Measurements from ENCODE around the gene SORCS2.

SORCS2 gene

GRCh38 chr4:7632341-7632740 lies 440.0 kb downstream of the SORCS2 start:
- no peak for TF ChIP-seq CTCF (IDR thresholded peaks at IDR 0.05; ENCODE audit: low read depth, low read length, missing control alignments)
- Histone ChIP-seq H3K27ac (no peak overlapping the region), H3K36me3 (replicated peaks) (no peaks in the 10 kb centered on the region), H3K27me3 (replicated peaks) (no peaks in the 10 kb centered on the region), H3K4me3 (ENCODE audit: low read depth, low read length) (no peak overlapping the region)
- no peak for DNase-seq
- in situ Hi-C loops (cut with HindIII; ENCODE audit: low pct_ligation_motif_present, low sequenced_read_pairs): no loop called here

- Histone ChIP-seq H3K4me3 (ENCODE audit: low read depth, low read length) (no peak overlapping the region), H3K27ac (no peak overlapping the region), H3K36me3 (replicated peaks) (no peaks in the 10 kb centered on the region), H3K27me3 (replicated peaks) (no peaks in the 10 kb centered on the region)
- no peak for DNase-seq
- TF ChIP-seq CTCF (IDR thresholded peaks at IDR 0.05; ENCODE audit: low read depth, low read length, missing control alignments): no peak
- in situ Hi-C loops (cut with HindIII; ENCODE audit: low pct_ligation_motif_present, low sequenced_read_pairs): no loop called here
Measured at GRCh38 chr4:7632971-7633370, 440.6 kb downstream of the SORCS2 start.

- in situ Hi-C loops (cut with HindIII; ENCODE audit: low pct_ligation_motif_present, low sequenced_read_pairs): no loop called here
- no peak overlapping the region for H3K27ac ChIP-seq
- no peak overlapping the region for H3K4me3 ChIP-seq (ENCODE audit: low read depth, low read length)
- no peaks in the 10 kb centered on the region for H3K36me3 ChIP-seq (replicated peaks)
- H3K27me3 ChIP-seq (replicated peaks): no peaks in the 10 kb centered on the region
- DNase-seq: no peak
- TF ChIP-seq CTCF (IDR thresholded peaks at IDR 0.05; ENCODE audit: low read depth, low read length, missing control alignments): no peak
Measured at GRCh38 chr4:7634661-7635251, 442.4 kb downstream of the SORCS2 start.

GRCh38 chr4:7635445-7636239 lies 443.3 kb downstream of the SORCS2 start:
- in situ Hi-C loops (cut with HindIII; ENCODE audit: low pct_ligation_motif_present, low sequenced_read_pairs): no loop called here
- Histone ChIP-seq H3K4me3 (ENCODE audit: low read depth, low read length) (no peak overlapping the region), H3K27ac (no peak overlapping the region), H3K36me3 (replicated peaks) (no peaks in the 10 kb centered on the region), H3K27me3 (replicated peaks) (no peaks in the 10 kb centered on the region)
- TF ChIP-seq CTCF (IDR thresholded peaks at IDR 0.05; ENCODE audit: low read depth, low read length, missing control alignments): no peak
- no peak for DNase-seq

GRCh38 chr4:7636240-7636508 lies 443.8 kb downstream of the SORCS2 start:
- no peak for DNase-seq
- Histone ChIP-seq H3K27me3 (replicated peaks) (no peaks in the 10 kb centered on the region), H3K4me3 (ENCODE audit: low read depth, low read length) (no peak overlapping the region), H3K36me3 (replicated peaks) (no peaks in the 10 kb centered on the region), H3K27ac (no peak overlapping the region)
- in situ Hi-C loops (cut with HindIII; ENCODE audit: low pct_ligation_motif_present, low sequenced_read_pairs): no loop called here
- TF ChIP-seq CTCF (IDR thresholded peaks at IDR 0.05; ENCODE audit: low read depth, low read length, missing control alignments): no peak

- Histone ChIP-seq H3K36me3 (replicated peaks) (no peaks in the 10 kb centered on the region), H3K27me3 (replicated peaks) (no peaks in the 10 kb centered on the region), H3K4me3 (ENCODE audit: low read depth, low read length) (no peak overlapping the region), H3K27ac (no peak overlapping the region)
- DNase-seq: no peak
- in situ Hi-C loops (cut with HindIII; ENCODE audit: low pct_ligation_motif_present, low sequenced_read_pairs): no loop called here
- no peak for TF ChIP-seq CTCF (IDR thresholded peaks at IDR 0.05; ENCODE audit: low read depth, low read length, missing control alignments)
Measured at GRCh38 chr4:7637139-7637538, 444.8 kb downstream of the SORCS2 start.

Measured in brain microvascular endothelial cell (primary cell).